GM18858 (cell line): Measurements from ENCODE around the gene GPC5.

Experiments used
- ATAC-seq: cut with Tn5 transposase; IDR thresholded peaks from one replicate; pipeline ENCODE4 v1.9.1; 2021; ENCODE audit not compliant: unreplicated experiment

GPC5 gene

DNA sequence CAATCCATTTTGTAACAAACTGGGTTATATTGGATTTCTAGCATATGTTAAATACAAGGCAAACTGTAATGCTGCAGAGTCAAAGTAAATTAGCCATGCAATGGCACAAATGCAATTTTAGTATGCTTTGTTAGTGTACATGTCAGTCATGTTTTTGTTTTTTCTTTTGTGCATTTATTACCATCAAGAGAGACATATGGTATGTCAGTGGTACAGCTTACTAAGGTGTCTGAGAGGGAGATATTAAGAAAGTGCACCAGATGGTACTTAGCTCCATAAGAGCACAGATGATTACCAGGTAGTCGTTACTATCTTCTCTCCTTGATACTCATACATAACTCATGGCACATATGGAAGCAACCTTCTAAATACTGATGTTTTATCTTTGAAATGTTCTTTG lies 550.3 kb downstream of the GPC5 start:
- ATAC-seq = no peak

- ATAC-seq = no peak
Measured at GRCh38 chr13:91950803-91951202, 552.4 kb downstream of the GPC5 start.

DNA sequence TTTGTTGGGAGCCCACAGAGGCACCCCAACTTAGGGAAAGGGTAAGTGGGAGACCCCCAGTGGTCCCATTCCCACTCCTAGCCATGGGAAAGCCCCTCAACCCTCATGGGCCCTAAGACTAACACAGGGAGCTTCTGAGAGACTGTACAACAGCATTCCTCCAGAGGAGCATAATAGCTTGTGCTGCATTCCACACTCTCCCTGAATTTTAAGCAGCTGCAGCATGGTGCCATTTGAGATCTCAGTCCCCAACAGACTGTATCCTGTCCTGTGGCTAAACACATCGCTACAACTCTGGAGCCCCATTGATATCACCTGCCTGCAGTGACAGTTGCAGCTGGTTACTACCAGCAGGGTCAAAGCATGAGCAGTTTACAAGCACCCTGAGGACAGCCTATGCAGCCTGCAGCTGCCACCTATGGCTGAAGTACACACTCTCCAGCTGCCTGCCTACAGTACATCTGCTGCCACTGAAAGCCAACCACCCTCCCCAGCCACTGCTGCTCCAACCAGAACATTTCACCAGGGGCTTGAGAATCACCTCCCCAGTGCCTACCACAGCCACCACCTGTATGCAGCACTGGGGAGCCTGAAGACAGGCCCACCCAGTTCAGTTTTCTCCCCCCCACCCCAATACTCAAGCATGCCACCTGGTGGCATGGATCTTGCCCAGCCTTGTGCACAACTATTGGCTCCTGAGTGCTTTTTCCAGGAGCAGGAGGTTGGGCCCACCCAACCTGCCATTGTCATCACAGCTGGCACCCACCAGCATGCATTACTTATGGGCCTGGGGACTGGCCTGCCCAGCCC lies 557.3 kb downstream of the GPC5 start:
- no peak for ATAC-seq

- no peak for ATAC-seq
Measured at GRCh38 chr13:91960947-91961346, 562.5 kb downstream of the GPC5 start.

GRCh38 chr13:91962946-91963345 lies 564.5 kb downstream of the GPC5 start:
- ATAC-seq = no peak

DNA sequence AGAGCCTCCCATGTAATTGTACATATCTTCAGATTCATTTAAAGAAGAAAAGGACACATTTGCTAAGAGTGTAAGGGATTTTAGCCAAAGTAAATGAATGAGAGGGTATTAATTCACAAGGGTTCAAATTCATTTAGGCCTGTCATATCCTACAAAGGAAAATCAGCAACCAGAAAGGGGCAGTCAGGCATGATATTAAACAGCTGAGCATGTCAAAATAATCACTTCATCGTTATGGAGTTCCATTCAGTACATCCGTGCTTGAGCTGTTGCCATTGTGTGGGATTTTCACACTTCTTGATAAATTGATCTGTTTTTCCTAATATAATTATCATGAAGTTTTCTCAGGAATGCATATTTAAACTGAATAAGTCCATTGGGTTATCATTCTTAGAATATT lies 567.1 kb downstream of the GPC5 start:
- no peak for ATAC-seq

GRCh38 chr13:91978571-91978970 lies 580.1 kb downstream of the GPC5 start:
- ATAC-seq = no peak

GRCh38 chr13:91986761-91987483 lies 588.5 kb downstream of the GPC5 start:
- ATAC-seq = no peak

DNA sequence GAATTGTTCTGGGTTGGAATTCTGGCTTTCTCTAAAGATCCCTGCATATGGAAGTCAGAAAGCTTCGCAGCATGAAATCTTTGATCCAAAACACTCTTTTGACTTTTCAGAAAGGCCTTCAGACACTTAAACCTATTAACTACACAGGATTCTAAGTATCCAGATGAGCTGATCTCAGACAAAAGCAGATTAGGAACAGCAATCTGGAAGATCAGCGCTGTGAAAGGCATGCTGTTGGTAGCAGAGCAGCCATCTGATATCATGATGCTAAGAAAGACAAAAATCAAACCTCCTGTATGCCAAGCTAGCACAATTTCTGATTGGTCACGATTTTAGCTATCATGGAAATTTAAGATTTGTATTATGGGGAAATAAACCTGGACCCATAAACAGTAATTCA lies 589.9 kb downstream of the GPC5 start:
- ATAC-seq = no peak

- no peak for ATAC-seq
Measured at GRCh38 chr13:92012787-92013186, 614.4 kb downstream of the GPC5 start.

DNA sequence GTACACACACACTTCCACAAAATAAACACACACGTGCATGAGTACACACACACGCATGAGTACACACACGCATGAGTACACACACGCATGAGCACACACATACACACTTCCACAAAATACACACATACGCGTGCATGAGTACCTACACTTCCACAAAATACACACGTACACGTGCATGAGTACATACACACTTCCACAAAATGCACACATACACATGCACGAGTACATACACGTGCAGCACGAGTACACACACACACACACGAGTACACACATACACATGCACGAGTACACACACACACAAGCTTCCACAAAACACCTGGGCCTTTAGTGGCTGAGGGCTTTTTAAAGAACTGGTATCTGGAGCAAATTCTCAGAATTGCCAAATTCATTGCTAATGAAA lies 619.3 kb downstream of the GPC5 start:
- ATAC-seq = no peak

GRCh38 chr13:92028695-92029094 lies 630.3 kb downstream of the GPC5 start:
- ATAC-seq = no peak

- no peak for ATAC-seq
Measured at GRCh38 chr13:92029641-92030040, 631.2 kb downstream of the GPC5 start.

DNA sequence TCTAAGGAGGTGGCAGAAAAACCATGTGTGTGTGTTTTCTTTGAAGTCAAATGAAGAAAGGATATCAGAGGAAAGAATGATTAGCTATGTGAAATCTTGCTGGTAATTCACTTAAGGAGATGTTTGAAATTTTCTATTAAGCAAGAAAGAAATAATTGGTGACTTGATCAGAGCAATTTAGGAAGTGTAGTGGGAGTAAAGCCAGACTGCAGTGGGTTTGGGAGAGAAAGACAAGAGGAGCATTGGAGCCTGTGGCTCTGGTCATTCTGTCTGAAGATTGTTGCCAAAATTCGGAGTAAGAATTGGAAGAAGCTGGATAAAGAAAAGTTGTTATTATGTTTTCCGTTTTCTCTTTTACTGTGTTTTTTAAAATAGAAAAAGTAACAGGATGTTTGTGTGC lies 640.5 kb downstream of the GPC5 start:
- no peak for ATAC-seq

DNA sequence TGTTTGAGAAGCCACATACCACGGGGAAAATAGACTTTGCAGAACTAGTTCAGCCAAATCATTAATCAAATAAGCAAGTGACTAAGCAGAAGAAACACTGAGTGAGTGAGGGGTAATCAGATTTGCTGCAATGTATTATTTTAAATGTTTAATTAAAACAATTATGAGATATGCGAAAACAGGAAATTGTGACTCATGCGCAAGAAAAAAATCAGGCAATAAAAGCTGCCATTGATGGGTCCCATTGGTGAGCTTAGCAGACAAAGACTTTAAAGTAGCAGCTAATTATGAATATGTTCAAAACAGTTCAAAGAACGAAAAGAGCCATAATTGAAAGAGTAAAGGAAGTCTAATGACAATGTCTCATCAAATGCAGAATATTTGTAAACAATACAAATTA lies 644.1 kb downstream of the GPC5 start:
- no peak for ATAC-seq

DNA sequence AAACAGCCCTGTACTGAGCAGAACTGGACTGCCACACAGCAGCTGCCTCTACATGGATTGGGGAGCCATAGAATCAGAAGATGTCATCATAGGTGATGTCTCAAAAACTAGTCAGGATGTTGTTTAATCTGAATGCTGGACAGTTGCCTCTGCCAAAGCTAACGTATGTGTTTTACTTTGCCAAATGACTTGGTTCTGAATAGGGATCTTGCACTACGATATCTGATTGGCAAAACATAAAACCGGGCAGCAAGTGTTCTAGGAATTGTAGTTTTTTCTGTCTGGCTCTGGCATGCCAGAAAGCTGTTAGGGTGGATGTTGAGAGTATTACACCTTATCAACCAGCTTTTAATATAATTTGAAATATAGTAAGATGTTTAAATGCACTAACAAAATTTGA lies 645.9 kb downstream of the GPC5 start:
- ATAC-seq = no peak

GRCh38 chr13:92054389-92054788 lies 656.0 kb downstream of the GPC5 start:
- peak; percentile 45 for ATAC-seq

DNA sequence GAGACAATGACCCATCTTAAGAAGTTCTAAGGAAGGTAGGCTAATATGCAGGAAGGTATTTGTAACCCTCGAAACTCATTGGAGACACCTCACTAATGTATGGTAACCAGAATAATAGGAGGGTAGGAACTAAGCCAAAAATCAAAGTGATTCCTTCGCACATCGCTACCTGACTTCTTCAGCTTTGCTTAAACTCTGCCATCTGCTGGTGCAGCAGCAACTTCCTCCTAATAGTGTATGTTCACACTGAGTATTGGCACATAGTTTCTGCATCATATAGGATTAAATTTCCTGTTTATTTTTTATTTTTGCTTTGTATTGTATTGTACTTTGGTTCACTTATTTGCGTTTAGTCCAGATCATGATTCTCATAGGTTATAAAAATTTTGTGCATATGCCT lies 676.2 kb downstream of the GPC5 start:
- ATAC-seq = peak; percentile 54

- ATAC-seq = no peak
Measured at GRCh38 chr13:92097337-92097903, 699.0 kb downstream of the GPC5 start.

GRCh38 chr13:92101801-92102200 lies 703.4 kb downstream of the GPC5 start:
- no peak for ATAC-seq

DNA sequence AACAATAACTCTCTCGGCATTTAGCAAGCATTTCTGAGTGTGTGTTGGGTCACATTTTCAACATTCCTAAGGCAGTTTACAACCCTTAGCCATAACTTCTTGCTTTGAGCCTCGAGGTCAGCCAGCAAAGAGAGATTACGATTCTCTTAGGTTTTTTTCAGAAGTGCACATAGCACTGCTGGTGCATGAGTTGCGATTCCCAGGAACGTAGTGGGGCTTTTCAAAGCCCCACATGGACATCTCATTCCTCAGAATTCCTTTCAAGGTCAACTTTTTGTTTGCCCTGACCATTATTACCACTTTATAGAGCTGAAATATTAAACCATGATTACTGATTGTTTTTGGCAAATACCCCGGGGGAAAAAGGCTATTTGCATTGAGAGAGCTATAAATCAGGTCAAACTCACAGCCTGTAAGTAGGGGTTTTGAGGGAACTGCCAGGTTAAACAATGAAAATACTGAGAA lies 705.3 kb downstream of the GPC5 start:
- no peak for ATAC-seq
